ENCODE data around the gene DIP2C.
A peak's percentile ranks its signal among the peaks of the same experiment; 100 is the strongest.

DIP2C gene

GRCh38 chr10:317271-317769 lies 372.1 kb downstream of the DIP2C start:
- Histone ChIP-seq H3K27ac (ENCODE audit: low read depth, low read length) (no peak overlapping the region), H3K18ac (ENCODE audit: low read length) (no peak overlapping the region), H4K5ac (ENCODE audit: low read length) (no peak overlapping the region), H2BK120ac (ENCODE audit: low read depth, low read length) (no peak overlapping the region), H3K56ac (ENCODE audit: low read length) (no peak overlapping the region), H3K4ac (ENCODE audit: low read depth, low read length) (no peak overlapping the region), H3K36me3 (ENCODE audit: control insufficient read depth, insufficient read depth, low read length) (no peaks in the 10 kb centered on the region), H3K4me1 (ENCODE audit: control insufficient read depth, low read depth, low read length) (no peaks in the 10 kb centered on the region), H3K79me2 (ENCODE audit: control insufficient read depth, insufficient read depth, low read length) (no peaks in the 10 kb centered on the region), H3K23ac (ENCODE audit: low read length) (no peak overlapping the region), H2AK5ac (ENCODE audit: low read length) (no peak overlapping the region), H2BK15ac (replicated peaks; ENCODE audit: low read depth) (no peak overlapping the region), H3K4me3 (ENCODE audit: low read length) (no peak overlapping the region), H3K79me1 (ENCODE audit: low read length) (no peaks in the 10 kb centered on the region), H3K4me2 (ENCODE audit: low read length) (no peak overlapping the region), H4K8ac (ENCODE audit: low read depth, low read length) (no peak overlapping the region), H2BK5ac (ENCODE audit: low read length) (no peak overlapping the region), H3K27me3 (ENCODE audit: insufficient read depth, low read length, poor library complexity) (no peaks in the 10 kb centered on the region), H3K9ac (ENCODE audit: low read length) (no peak overlapping the region)
- no peak for DNase-seq
- no CpG with 5 or more reads among the region's 11 CpGs for WGBS (ENCODE audit: extremely low coverage, insufficient coverage, low lambda C conversion rate)

DNA sequence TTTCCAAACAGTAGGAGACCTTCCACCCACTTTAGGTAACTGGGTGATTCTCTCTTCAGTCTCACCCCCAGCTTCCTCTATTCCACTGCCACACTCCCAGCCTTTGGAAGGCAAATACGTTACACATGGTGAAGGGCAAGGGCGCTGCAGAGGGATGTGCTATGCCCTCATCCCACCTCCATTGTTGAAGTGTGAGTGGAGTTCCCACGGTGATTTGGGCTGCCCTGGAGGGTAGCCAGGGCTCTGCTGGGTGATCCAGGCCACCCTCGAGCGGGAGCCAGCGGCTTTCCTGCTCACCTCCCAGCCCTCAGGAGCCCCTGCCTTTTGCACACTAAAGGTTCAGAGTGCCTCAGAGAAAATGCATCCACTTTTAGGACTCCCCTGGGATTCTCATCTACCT lies 373.1 kb downstream of the DIP2C start:
- WGBS (ENCODE audit: extremely low coverage, insufficient coverage, low lambda C conversion rate): no CpG with 5 or more reads among the region's 6 CpGs
- no peaks in the 10 kb centered on the region for H3K27me3 ChIP-seq (ENCODE audit: insufficient read depth, low read length, poor library complexity)
- no peak overlapping the region for H2BK15ac ChIP-seq (replicated peaks; ENCODE audit: low read depth)

GRCh38 chr10:314871-315270 lies 374.6 kb downstream of the DIP2C start:
- Histone ChIP-seq H3K27ac (ENCODE audit: low read depth, low read length) (no peak overlapping the region), H4K5ac (ENCODE audit: low read length) (no peak overlapping the region), H3K56ac (ENCODE audit: low read length) (no peak overlapping the region), H3K23ac (ENCODE audit: low read length) (no peak overlapping the region), H3K79me1 (ENCODE audit: low read length) (no peaks in the 10 kb centered on the region), H3K4ac (ENCODE audit: low read depth, low read length) (no peak overlapping the region), H3K36me3 (ENCODE audit: control insufficient read depth, insufficient read depth, low read length) (no peaks in the 10 kb centered on the region), H3K27me3 (ENCODE audit: insufficient read depth, low read length, poor library complexity) (no peaks in the 10 kb centered on the region), H2AK5ac (ENCODE audit: low read length) (no peak overlapping the region), H2BK5ac (ENCODE audit: low read length) (no peak overlapping the region), H2BK15ac (replicated peaks; ENCODE audit: low read depth) (no peak overlapping the region), H4K8ac (ENCODE audit: low read depth, low read length) (no peak overlapping the region), H2BK120ac (ENCODE audit: low read depth, low read length) (no peak overlapping the region), H3K79me2 (ENCODE audit: control insufficient read depth, insufficient read depth, low read length) (no peaks in the 10 kb centered on the region), H3K4me2 (ENCODE audit: low read length) (no peak overlapping the region), H3K4me3 (ENCODE audit: low read length) (no peak overlapping the region), H3K18ac (ENCODE audit: low read length) (no peak overlapping the region), H3K9ac (ENCODE audit: low read length) (no peak overlapping the region), H3K4me1 (ENCODE audit: control insufficient read depth, low read depth, low read length) (no peaks in the 10 kb centered on the region)
- WGBS (ENCODE audit: extremely low coverage, insufficient coverage, low lambda C conversion rate): 100% methylated on average over 1 of the region's 4 CpGs
- no peak for DNase-seq

More for the DNA sequence above, 373.1 kb downstream of the DIP2C start:
- Histone ChIP-seq H3K36me3 (ENCODE audit: control insufficient read depth, insufficient read depth, low read length) (no peaks in the 10 kb centered on the region), H3K4me1 (ENCODE audit: control insufficient read depth, low read depth, low read length) (no peaks in the 10 kb centered on the region), H3K56ac (ENCODE audit: low read length) (no peak overlapping the region), H3K4me2 (ENCODE audit: low read length) (no peak overlapping the region), H3K79me1 (ENCODE audit: low read length) (no peaks in the 10 kb centered on the region), H3K4ac (ENCODE audit: low read depth, low read length) (no peak overlapping the region), H4K5ac (ENCODE audit: low read length) (no peak overlapping the region), H2AK5ac (ENCODE audit: low read length) (no peak overlapping the region), H3K4me3 (ENCODE audit: low read length) (no peak overlapping the region), H2BK120ac (ENCODE audit: low read depth, low read length) (no peak overlapping the region), H3K23ac (ENCODE audit: low read length) (no peak overlapping the region), H3K18ac (ENCODE audit: low read length) (no peak overlapping the region), H4K8ac (ENCODE audit: low read depth, low read length) (no peak overlapping the region), H3K79me2 (ENCODE audit: control insufficient read depth, insufficient read depth, low read length) (no peaks in the 10 kb centered on the region), H2BK5ac (ENCODE audit: low read length) (no peak overlapping the region), H3K27ac (ENCODE audit: low read depth, low read length) (no peak overlapping the region), H3K9ac (ENCODE audit: low read length) (no peak overlapping the region)
- no peak for DNase-seq

GRCh38 chr10:314381-314780 lies 375.1 kb downstream of the DIP2C start:
- H3K56ac ChIP-seq (ENCODE audit: low read length): no peak overlapping the region
- DNase-seq: peak; percentile 45
- H3K4ac ChIP-seq (ENCODE audit: low read depth, low read length): no peak overlapping the region
- no peaks in the 10 kb centered on the region for H3K27me3 ChIP-seq (ENCODE audit: insufficient read depth, low read length, poor library complexity)
- no peak overlapping the region for H3K27ac ChIP-seq (ENCODE audit: low read depth, low read length)
- H3K4me2 ChIP-seq (ENCODE audit: low read length): no peak overlapping the region
- no peak overlapping the region for H3K4me3 ChIP-seq (ENCODE audit: low read length)
- H3K36me3 ChIP-seq (ENCODE audit: control insufficient read depth, insufficient read depth, low read length): no peaks in the 10 kb centered on the region
- no peak overlapping the region for H2BK15ac ChIP-seq (replicated peaks; ENCODE audit: low read depth)
- H4K8ac ChIP-seq (ENCODE audit: low read depth, low read length): no peak overlapping the region
- no peak overlapping the region for H2AK5ac ChIP-seq (ENCODE audit: low read length)
- no peak overlapping the region for H3K18ac ChIP-seq (ENCODE audit: low read length)
- H3K9ac ChIP-seq (ENCODE audit: low read length): no peak overlapping the region
- no peak overlapping the region for H2BK5ac ChIP-seq (ENCODE audit: low read length)
- H3K23ac ChIP-seq (ENCODE audit: low read length): no peak overlapping the region
- H2BK120ac ChIP-seq (ENCODE audit: low read depth, low read length): no peak overlapping the region
- no peaks in the 10 kb centered on the region for H3K4me1 ChIP-seq (ENCODE audit: control insufficient read depth, low read depth, low read length)
- H3K79me1 ChIP-seq (ENCODE audit: low read length): no peaks in the 10 kb centered on the region
- no peak overlapping the region for H4K5ac ChIP-seq (ENCODE audit: low read length)
- no peaks in the 10 kb centered on the region for H3K79me2 ChIP-seq (ENCODE audit: control insufficient read depth, insufficient read depth, low read length)
- no CpG with 5 or more reads among the region's 13 CpGs for WGBS (ENCODE audit: extremely low coverage, insufficient coverage, low lambda C conversion rate)

- Histone ChIP-seq H3K36me3 (ENCODE audit: control insufficient read depth, insufficient read depth, low read length) (no peaks in the 10 kb centered on the region), H3K9ac (ENCODE audit: low read length) (no peak overlapping the region)
Measured at GRCh38 chr10:311901-312665, 377.4 kb downstream of the DIP2C start.

More at GRCh38 chr10:311901-312665, 377.4 kb downstream of the DIP2C start:
- no peaks in the 10 kb centered on the region for H3K27me3 ChIP-seq (ENCODE audit: insufficient read depth, low read length, poor library complexity)
- no peak overlapping the region for H3K27ac ChIP-seq (ENCODE audit: low read depth, low read length)
- no peak overlapping the region for H2BK15ac ChIP-seq (replicated peaks; ENCODE audit: low read depth)
- H3K23ac ChIP-seq (ENCODE audit: low read length): no peak overlapping the region
- H2AK5ac ChIP-seq (ENCODE audit: low read length): no peak overlapping the region
- H3K4me1 ChIP-seq (ENCODE audit: control insufficient read depth, low read depth, low read length): no peaks in the 10 kb centered on the region
- H4K8ac ChIP-seq (ENCODE audit: low read depth, low read length): no peak overlapping the region
- H3K79me2 ChIP-seq (ENCODE audit: control insufficient read depth, insufficient read depth, low read length): no peaks in the 10 kb centered on the region
- H2BK120ac ChIP-seq (ENCODE audit: low read depth, low read length): no peak overlapping the region
- no peak overlapping the region for H3K4ac ChIP-seq (ENCODE audit: low read depth, low read length)
- no peak overlapping the region for H4K5ac ChIP-seq (ENCODE audit: low read length)
- no peaks in the 10 kb centered on the region for H3K79me1 ChIP-seq (ENCODE audit: low read length)
- no peak overlapping the region for H3K56ac ChIP-seq (ENCODE audit: low read length)
- no peak overlapping the region for H3K4me3 ChIP-seq (ENCODE audit: low read length)
- no peak for DNase-seq
- no peak overlapping the region for H3K4me2 ChIP-seq (ENCODE audit: low read length)
- WGBS (ENCODE audit: extremely low coverage, insufficient coverage, low lambda C conversion rate): no CpG with 5 or more reads among the region's 14 CpGs
- H3K18ac ChIP-seq (ENCODE audit: low read length): no peak overlapping the region
- no peak overlapping the region for H2BK5ac ChIP-seq (ENCODE audit: low read length)
